ENCODE data around the gene PCSK5. TPM values are rescaled to one million over a fixed set of nuclear protein-coding genes. Genes with fewer than 3 reads are reported as not detected.

The PCSK5 gene
- total RNA-seq, 1 experiment from 2014 or later: 7.5 TPM

DNA sequence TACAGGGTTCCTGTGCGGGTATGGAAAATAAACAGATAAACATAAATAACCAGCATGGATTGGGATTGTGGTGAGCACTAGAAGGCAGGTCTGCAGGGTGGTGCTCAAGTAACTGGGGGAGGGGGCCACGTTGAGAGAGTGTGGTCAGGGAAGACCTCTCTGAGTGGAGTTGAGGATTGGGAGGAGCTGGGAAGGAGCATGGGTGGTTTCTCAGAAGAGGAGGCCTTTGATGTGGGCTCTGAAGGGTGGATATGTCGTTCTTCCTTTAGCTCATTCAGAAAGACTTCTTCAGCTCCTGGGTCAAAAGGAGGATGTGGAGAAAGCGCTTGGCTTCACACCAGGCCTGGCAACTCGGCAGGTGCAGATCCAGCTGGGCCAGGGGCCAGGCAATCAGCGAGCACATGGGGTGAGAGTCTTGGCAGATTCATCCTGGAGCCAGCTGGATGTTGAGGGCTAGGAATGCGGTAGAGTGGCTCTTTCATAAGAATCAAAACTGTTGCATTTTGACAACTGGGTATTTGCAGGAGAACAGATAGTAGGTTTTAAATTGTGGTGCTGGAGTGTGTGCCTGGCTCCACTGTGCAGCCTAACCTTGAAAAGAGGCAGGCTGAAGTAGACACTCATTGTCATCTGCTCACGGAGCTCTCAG, 71.7 kb downstream of the PCSK5 start:
- Histone ChIP-seq H3K23me2 (ENCODE audit: insufficient read length, low read depth, low read length, poor library complexity, severe bottlenecking) (no peaks in the 10 kb centered on the region), H2AK5ac (ENCODE audit: insufficient read length, low read length) (no peak overlapping the region), H2BK120ac (ENCODE audit: low read depth, low read length, poor library complexity, severe bottlenecking) (no peak overlapping the region), H3K4me2 (ENCODE audit: insufficient read depth, insufficient read length, low read length) (no peak overlapping the region), H3K23ac (ENCODE audit: insufficient read length, low read depth, low read length) (no peak overlapping the region), H3K27me3 (ENCODE audit: insufficient read depth, low read length) (no peaks in the 10 kb centered on the region), H4K91ac (ENCODE audit: insufficient read length, low read depth, low read length) (no peak overlapping the region), H4K5ac (ENCODE audit: insufficient read length, low read depth, low read length) (no peak overlapping the region), H2BK12ac (ENCODE audit: insufficient read length, low read depth, low read length) (no peak overlapping the region), H3K4me1 (ENCODE audit: insufficient read depth, low read length) (no peaks in the 10 kb centered on the region; the same call in 1 of the 2 replicates), H3K79me1 (ENCODE audit: insufficient read depth, low read depth, low read length, poor library complexity, severe bottlenecking) (no peaks in the 10 kb centered on the region), H3K9ac (ENCODE audit: extremely low read depth, insufficient read length, low read length) (no peak overlapping the region), H4K8ac (replicated peaks; ENCODE audit: insufficient read length, low read depth, low read length) (no peak overlapping the region), H2BK5ac (ENCODE audit: insufficient read length, low read length) (no peak overlapping the region), H3K4ac (ENCODE audit: low read depth, low read length) (no peak overlapping the region), H3T11ph (ENCODE audit: low read length) (no peak overlapping the region), H3K14ac (ENCODE audit: insufficient read depth, low read length) (no peak overlapping the region), H2BK20ac (ENCODE audit: low read depth, low read length, poor library complexity, severe bottlenecking) (no peak overlapping the region), H2AFZ (ENCODE audit: low read length) (no peak overlapping the region), H2BK15ac (ENCODE audit: low read depth, low read length) (no peak overlapping the region), H3K56ac (ENCODE audit: insufficient read length, low read depth, low read length) (no peak overlapping the region), H3K18ac (ENCODE audit: insufficient read length, low read depth, low read length) (no peak overlapping the region), H3K27ac (ENCODE audit: insufficient read length, low read depth, low read length) (no peak overlapping the region), H3K9me3 (ENCODE audit: control insufficient read depth, low read depth, low read length) (no peaks in the 10 kb centered on the region), H3K79me2 (ENCODE audit: insufficient read depth, low read length) (peaks cover 2% of the 10 kb centered on the region; the same call in 1 of the 2 replicates), H4K20me1 (ENCODE audit: control insufficient read depth, insufficient read depth, insufficient read length) (no peaks in the 10 kb centered on the region)
- TF ChIP-seq, protein P1, sequence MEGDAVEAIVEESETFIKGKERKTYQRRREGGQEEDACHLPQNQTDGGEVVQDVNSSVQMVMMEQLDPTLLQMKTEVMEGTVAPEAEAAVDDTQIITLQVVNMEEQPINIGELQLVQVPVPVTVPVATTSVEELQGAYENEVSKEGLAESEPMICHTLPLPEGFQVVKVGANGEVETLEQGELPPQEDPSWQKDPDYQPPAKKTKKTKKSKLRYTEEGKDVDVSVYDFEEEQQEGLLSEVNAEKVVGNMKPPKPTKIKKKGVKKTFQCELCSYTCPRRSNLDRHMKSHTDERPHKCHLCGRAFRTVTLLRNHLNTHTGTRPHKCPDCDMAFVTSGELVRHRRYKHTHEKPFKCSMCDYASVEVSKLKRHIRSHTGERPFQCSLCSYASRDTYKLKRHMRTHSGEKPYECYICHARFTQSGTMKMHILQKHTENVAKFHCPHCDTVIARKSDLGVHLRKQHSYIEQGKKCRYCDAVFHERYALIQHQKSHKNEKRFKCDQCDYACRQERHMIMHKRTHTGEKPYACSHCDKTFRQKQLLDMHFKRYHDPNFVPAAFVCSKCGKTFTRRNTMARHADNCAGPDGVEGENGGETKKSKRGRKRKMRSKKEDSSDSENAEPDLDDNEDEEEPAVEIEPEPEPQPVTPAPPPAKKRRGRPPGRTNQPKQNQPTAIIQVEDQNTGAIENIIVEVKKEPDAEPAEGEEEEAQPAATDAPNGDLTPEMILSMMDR (conservative IDR thresholded peaks at IDR 0.05): no peak
- Mint-ChIP-seq H3K36me3 (ENCODE audit: insufficient read depth in 1 of 3, low read depth in 3 of 3) (no peaks in the 10 kb centered on the region), H3K4me3 (no peak overlapping the region), H3K4me1 (peaks cover 13 to 15% of the 10 kb centered on the region in 2 experiments), H3K9me3 (no peaks in the 10 kb centered on the region; a peak in 1 of 5 replicates), H3K27ac (peak overlapping the region in 2 of 3 experiments; percentile 42 to 90; a peak in 3 of 7 replicates), H3K27me3 (ENCODE audit: low read depth) (no peaks in the 10 kb centered on the region)
- DNase-seq: no peak
- no CpG with 5 or more reads among the region's 8 CpGs for WGBS (ENCODE audit: extremely low coverage, insufficient read length, low lambda C conversion rate)

All from H9 (cell line).